ENCODE data around the gene NUDT8. TPM values are rescaled to one million over a fixed set of nuclear protein-coding genes. Genes with fewer than 3 reads are reported as not detected.

Gene NUDT8
- total RNA-seq, 4 donors from 2014 or later = 11.0 to 21.3 (median 20.0) TPM

GRCh38 chr11:67651976-67652781 is 22.4 kb upstream of the NUDT8 start:
- Histone ChIP-seq H3K9me3 (no peaks in the 10 kb centered on the region), H3K4me3 (no peak overlapping the region), H3K36me3 (no peaks in the 10 kb centered on the region), H3K4me1 (peaks cover 0 to 20% (median 2%) of the 10 kb centered on the region in 4 donors), H3K27ac (no peak overlapping the region), H3K27me3 (no peaks in the 10 kb centered on the region)
- DNase-seq (ENCODE audit: low spot score in 2 of 2) = no peak
- 27 to 37% methylated on average over 13 of the region's 13 CpGs for WGBS, 2 donors
- TF ChIP-seq EP300 (IDR thresholded peaks at IDR 0.05) = no peak
- TF ChIP-seq POLR2A (IDR thresholded peaks at IDR 0.05) = no peak
- TF ChIP-seq CTCF (IDR thresholded peaks at IDR 0.05) = no peak

GRCh38 chr11:67649634-67650510 is 20.1 kb upstream of the NUDT8 start:
- H3K9me3 ChIP-seq = no peaks in the 10 kb centered on the region
- no peak for TF ChIP-seq EP300 (IDR thresholded peaks at IDR 0.05)
- TF ChIP-seq CTCF (IDR thresholded peaks at IDR 0.05) = no peak
- no peak for TF ChIP-seq POLR2A (IDR thresholded peaks at IDR 0.05)
- WGBS, 2 donors = 76 to 83% methylated on average over 22 of the region's 22 CpGs
- DNase-seq (ENCODE audit: low spot score in 2 of 2) = no peak
- H3K4me1 ChIP-seq = peaks cover 0 to 28% (median 2%) of the 10 kb centered on the region in 4 donors
- peak overlapping the region in 3 of 4 donors; percentile 35 to 46 (median 40) for H3K4me3 ChIP-seq
- no peaks in the 10 kb centered on the region for H3K36me3 ChIP-seq
- peak overlapping the region in 1 of 4 donors; percentile 75 for H3K27ac ChIP-seq
- H3K27me3 ChIP-seq = peaks cover 0 to 5% of the 10 kb centered on the region in 2 donors

- 62 to 80% methylated on average over 7 to 10 of the region's 12 CpGs for WGBS, 2 donors
- no peak for TF ChIP-seq POLR2A (IDR thresholded peaks at IDR 0.05)
- H3K27ac ChIP-seq = no peak overlapping the region
- H3K4me1 ChIP-seq = peaks cover 0 to 28% (median 2%) of the 10 kb centered on the region in 4 donors
- DNase-seq (ENCODE audit: low spot score in 2 of 2) = peak in 1 of 2 donors; percentile 13
- no peaks in the 10 kb centered on the region for H3K36me3 ChIP-seq
- peaks cover 0 to 5% of the 10 kb centered on the region in 2 donors for H3K27me3 ChIP-seq
- H3K4me3 ChIP-seq = no peak overlapping the region
- peaks cover 0 to 3% (median 0%) of the 10 kb centered on the region in 4 donors for H3K9me3 ChIP-seq
Measured at GRCh38 chr11:67648796-67649613, 19.3 kb upstream of the NUDT8 start.

- TF ChIP-seq EP300 (IDR thresholded peaks at IDR 0.05) (no peak), CTCF (IDR thresholded peaks at IDR 0.05) (no peak), POLR2A (IDR thresholded peaks at IDR 0.05) (no peak)
- WGBS, 2 donors = 64 to 80% methylated on average over 12 of the region's 12 CpGs
- H3K4me1 ChIP-seq = peaks cover 0 to 28% (median 2%) of the 10 kb centered on the region in 4 donors
- H3K27me3 ChIP-seq = peaks cover 0 to 5% of the 10 kb centered on the region in 2 donors
- H3K27ac ChIP-seq = no peak overlapping the region
- DNase-seq (ENCODE audit: low spot score in 2 of 2) = no peak
- no peak overlapping the region for H3K4me3 ChIP-seq
- no peaks in the 10 kb centered on the region for H3K36me3 ChIP-seq
- peaks cover 0 to 9% (median 0%) of the 10 kb centered on the region in 4 donors for H3K9me3 ChIP-seq
Measured at GRCh38 chr11:67648140-67648795, 18.5 kb upstream of the NUDT8 start.
